Psoas muscle (tissue), 8 donors: ENCODE measurements around the gene HMX2. TPM values are rescaled to one million over a fixed set of nuclear protein-coding genes. Genes with fewer than 3 reads are reported as not detected.

Source experiments
- ATAC-seq, 4 donors: fragments of 200-7000 bp; cut with Tn5 transposase; one replicate each; pipeline ENCODE4 v1.9.1; 2020; ENCODE audit warnings: moderate library complexity in 3 of 4, mild to moderate bottlenecking in 2 of 4
- DNase-seq, 2 donors: peaks; one replicate each; pipeline ENCODE4 v3.0.0-alpha.2; 2020
- H3K27ac ChIP-seq: fragments of 200-600 bp; one replicate; pipeline ENCODE4 v1.8.0; 2022
- H3K27me3 ChIP-seq, 3 donors: fragments of 200-600 bp in 1 of 3; one replicate each; pipeline versions ENCODE4 v1.6.1 to v1.8.0; 2013 to 2022; ENCODE audit warnings: low read length in 2 of 3, mild to moderate bottlenecking in 2 of 3, moderate library complexity in 1 of 3; ENCODE audit not compliant: insufficient read depth in 3 of 3
- H3K36me3 ChIP-seq, 2 donors: fragments of 200-600 bp in 1 of 2; one replicate each; pipeline versions ENCODE4 v1.6.1 to v1.8.0; 2013 to 2022; ENCODE audit warnings: low read depth in 1 of 2, mild to moderate bottlenecking in 1 of 2, moderate library complexity in 1 of 2; ENCODE audit not compliant: insufficient read depth in 1 of 2
- H3K4me1 ChIP-seq: fragments of 200-600 bp; one replicate; pipeline ENCODE4 v1.8.0; 2022
- H3K4me3 ChIP-seq: fragments of 200-600 bp; one replicate; pipeline ENCODE4 v1.8.0; 2022; ENCODE audit warnings: mild to moderate bottlenecking
- H3K9me3 ChIP-seq: fragments of 200-600 bp; one replicate; pipeline ENCODE4 v1.8.0; 2022
- WGBS, 3 donors: extraction: QIAGEN DNeasy Blood & Tissue Kit; methylation state at CpG; one replicate each; pipeline versions ENCODE4 v1.1.6 to v1.1.7; 2013; 5-methylcytosine and 5-hydroxymethylcytosine counted together
- intact Hi-C, 2 donors: fragments of 100-400 bp; cut with DNase I; formaldehyde crosslinking; loops; one replicate each; pipeline versions ENCODE4 v1.11.0 to v1.14.2; 2022
- polyA plus RNA-seq, 3 donors: library from polyadenylated mRNA; stranded (reverse); fragments of 200-250 nt; gene quantifications; one replicate each; pipeline ENCODE4 v1.2.3, GENCODE V29; 2013
- total RNA-seq, 4 donors: library from RNA; stranded (reverse); fragmentation: NEBNext Ultra II Directional in 2 of 4; extraction: Animal tissue kit (Norgen Biotek cat#: 25700) in 2 of 4; gene quantifications; one replicate each; pipeline versions ENCODE4 v1.2.1 to v1.2.4, GENCODE V29; 2021 to 2023
- TF ChIP-seq, protein P1 (sequence below): fragments of 200-600 bp; IDR thresholded peaks from one replicate; pipeline ENCODE4 v1.8.0; 2022; ENCODE audit warnings: antibody characterized with exemption
- donor health status: healthy with polysubstance abuse.
- donor health status: DM: no; HTN: no; CAD: no; lungs with moderate emphysema.
- donor health status: Bipolar disorder and iron deficiency.
- donor health status: healthy.
- donor health status: DM: yes; HTN: yes; CAD: no.
- donor health status: DM: no; HTN: no; CAD: no.
- donor health status: DM: no; HTN: no; CAD: no.
- donor health status: DM: yes; HTN: yes; CAD: no.

Gene HMX2
- total and polyA plus RNA-seq, 7 donors: not detected

DNA sequence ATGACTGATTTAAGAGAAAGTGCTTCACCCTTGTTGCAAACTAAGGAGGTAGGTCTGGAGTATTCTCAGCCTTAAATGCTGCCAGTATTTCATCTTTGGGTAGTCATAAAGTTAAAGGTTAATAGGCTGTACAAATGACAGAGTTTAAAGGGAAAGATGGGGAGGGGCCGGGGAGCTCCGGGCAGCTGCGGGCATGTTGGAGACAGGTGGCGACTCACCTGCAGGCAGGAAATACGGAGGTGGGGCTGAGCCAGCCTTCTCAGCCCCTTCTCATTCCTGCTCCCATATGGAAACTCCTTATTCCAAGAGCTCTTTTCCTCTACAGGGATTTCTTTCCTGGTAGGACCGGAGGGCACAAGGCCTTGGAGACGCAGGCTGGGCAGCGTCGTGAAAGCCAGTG is 44.0 kb upstream of the HMX2 start:
- no peaks in the 10 kb centered on the region for H3K4me1 ChIP-seq
- H3K27ac ChIP-seq: no peak overlapping the region
- intact Hi-C loops: no loop called here
- no peaks in the 10 kb centered on the region for H3K36me3 ChIP-seq
- ATAC-seq (no peak), DNase-seq (no peak)
- 74 to 76% (median 75%) methylated on average over 9 of the region's 9 CpGs for WGBS, 3 donors
- H3K27me3 ChIP-seq: peaks cover 0 to 4% (median 0%) of the 10 kb centered on the region in 3 donors
- TF ChIP-seq, protein P1, sequence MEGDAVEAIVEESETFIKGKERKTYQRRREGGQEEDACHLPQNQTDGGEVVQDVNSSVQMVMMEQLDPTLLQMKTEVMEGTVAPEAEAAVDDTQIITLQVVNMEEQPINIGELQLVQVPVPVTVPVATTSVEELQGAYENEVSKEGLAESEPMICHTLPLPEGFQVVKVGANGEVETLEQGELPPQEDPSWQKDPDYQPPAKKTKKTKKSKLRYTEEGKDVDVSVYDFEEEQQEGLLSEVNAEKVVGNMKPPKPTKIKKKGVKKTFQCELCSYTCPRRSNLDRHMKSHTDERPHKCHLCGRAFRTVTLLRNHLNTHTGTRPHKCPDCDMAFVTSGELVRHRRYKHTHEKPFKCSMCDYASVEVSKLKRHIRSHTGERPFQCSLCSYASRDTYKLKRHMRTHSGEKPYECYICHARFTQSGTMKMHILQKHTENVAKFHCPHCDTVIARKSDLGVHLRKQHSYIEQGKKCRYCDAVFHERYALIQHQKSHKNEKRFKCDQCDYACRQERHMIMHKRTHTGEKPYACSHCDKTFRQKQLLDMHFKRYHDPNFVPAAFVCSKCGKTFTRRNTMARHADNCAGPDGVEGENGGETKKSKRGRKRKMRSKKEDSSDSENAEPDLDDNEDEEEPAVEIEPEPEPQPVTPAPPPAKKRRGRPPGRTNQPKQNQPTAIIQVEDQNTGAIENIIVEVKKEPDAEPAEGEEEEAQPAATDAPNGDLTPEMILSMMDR: no peak
- no peak overlapping the region for H3K4me3 ChIP-seq
- H3K9me3 ChIP-seq: no peaks in the 10 kb centered on the region

DNA sequence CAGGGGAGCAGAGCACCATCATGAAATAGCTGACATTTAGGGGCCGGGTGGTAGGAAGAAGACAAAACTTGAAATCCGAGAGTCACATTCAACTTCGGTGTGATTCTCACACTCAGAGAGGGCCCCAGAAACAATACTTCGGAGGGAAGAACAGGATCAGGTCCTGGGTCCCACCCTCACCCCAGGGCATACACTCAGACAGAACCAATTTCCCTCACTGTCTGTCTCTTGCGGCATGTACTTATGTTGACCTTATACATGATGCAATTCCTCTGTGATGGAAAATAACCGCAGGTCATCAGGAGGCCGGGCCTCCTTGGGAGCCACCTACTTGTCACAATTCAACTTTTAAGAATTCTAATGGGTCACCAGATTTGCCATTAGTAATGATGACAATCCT is 38.5 kb upstream of the HMX2 start:
- TF ChIP-seq, protein P1: no peak
- DNase-seq (no peak), ATAC-seq (no peak)
- intact Hi-C loops: no loop called here
- Histone ChIP-seq H3K4me3 (no peak overlapping the region), H3K4me1 (no peaks in the 10 kb centered on the region), H3K27ac (no peak overlapping the region), H3K36me3 (no peaks in the 10 kb centered on the region), H3K27me3 (peaks cover 0 to 7% (median 4%) of the 10 kb centered on the region in 3 donors), H3K9me3 (no peaks in the 10 kb centered on the region)
- 68 to 77% (median 71%) methylated on average over 7 of the region's 7 CpGs for WGBS, 3 donors

DNA sequence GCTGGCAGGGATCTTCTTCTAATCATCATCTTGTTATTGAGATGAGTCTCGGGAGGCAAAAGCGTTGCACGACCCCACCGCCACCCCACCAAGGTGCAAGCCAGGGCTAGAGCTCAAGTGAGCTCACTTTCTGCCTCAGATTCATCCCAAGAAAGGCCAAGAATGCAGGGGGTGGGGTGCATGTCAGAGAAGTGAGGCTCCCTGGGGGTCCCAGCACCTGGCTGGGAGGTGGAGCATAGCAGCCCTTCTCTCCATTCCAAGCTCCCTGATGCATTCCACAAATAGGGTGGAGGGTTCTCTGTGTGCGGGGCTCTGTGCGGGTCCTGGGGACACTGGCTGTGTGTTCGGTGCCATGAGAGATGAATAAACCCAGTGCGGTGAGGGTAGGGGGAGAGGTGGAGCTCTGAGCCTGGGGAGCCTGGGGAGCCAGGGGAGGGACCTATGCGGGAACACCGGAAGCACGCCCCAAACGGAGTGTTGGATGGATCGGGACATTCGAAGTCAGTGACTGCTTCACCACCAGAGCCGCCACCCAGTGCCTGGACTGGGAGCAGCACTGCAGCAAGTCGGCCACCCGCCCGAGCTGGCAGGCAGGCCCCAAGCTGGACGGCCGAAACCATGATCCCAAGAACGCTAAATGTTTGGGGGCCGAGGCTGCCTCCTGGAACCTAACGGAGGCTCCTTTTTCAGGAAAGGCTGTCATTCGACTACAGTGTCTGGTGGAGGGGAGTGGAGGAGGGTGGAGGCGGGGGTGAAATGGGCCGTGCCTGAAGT is 30.1 kb upstream of the HMX2 start:
- 9 to 10% (median 9%) methylated on average over 26 of the region's 26 CpGs for WGBS, 3 donors

DNA sequence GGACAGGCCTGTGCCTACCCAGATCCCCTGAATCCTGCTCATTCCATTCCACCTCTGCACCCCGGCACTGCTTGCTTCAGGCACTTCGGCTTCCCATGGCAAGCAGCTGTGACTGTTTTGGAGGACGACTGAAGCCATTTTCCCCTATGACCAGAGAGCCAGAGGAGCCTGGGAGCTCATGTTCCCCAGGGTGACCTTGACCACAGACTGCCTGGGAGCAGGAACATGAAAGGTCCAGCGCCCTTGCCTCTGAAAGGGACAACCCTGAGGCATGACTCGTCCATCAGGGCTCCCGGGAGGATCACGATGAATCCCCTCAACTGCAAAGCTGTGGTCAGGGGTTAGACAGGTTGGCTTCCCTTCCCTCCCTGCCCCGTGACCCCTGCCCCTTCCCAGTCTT is 28.9 kb upstream of the HMX2 start:
- Histone ChIP-seq H3K27me3 (peaks cover 3 to 52% (median 6%) of the 10 kb centered on the region in 3 donors), H3K9me3 (no peaks in the 10 kb centered on the region), H3K27ac (no peak overlapping the region), H3K4me1 (no peaks in the 10 kb centered on the region), H3K36me3 (no peaks in the 10 kb centered on the region), H3K4me3 (no peak overlapping the region)
- no peak for ATAC-seq
- DNase-seq: no peak
- WGBS, 3 donors: 60 to 66% (median 64%) methylated on average over 7 to 8 of the region's 8 CpGs
- intact Hi-C loops: no loop called here
- TF ChIP-seq, protein P1: no peak

More for the DNA sequence above, 30.1 kb upstream of the HMX2 start:
- Histone ChIP-seq H3K9me3 (no peaks in the 10 kb centered on the region), H3K27ac (no peak overlapping the region), H3K4me1 (no peaks in the 10 kb centered on the region), H3K4me3 (no peak overlapping the region), H3K36me3 (no peaks in the 10 kb centered on the region), H3K27me3 (peaks cover under 1 to 52% (median 10%) of the 10 kb centered on the region in 3 donors)
- ATAC-seq (no peak), DNase-seq (no peak)
- TF ChIP-seq, protein P1: no peak
- intact Hi-C loops: no loop called here
